ENCODE results near the gene PALLD. TPM values are rescaled to one million over a fixed set of nuclear protein-coding genes. Genes with fewer than 3 reads are reported as not detected.

The PALLD gene
- total and polyA plus RNA-seq, 2 donors (not counting 3 experiments of a cell fraction or from before 2014, with no cell fraction given) = 13.4 to 48.2 TPM

- Histone ChIP-seq H3K9ac (replicated peaks; ENCODE audit: extremely low read depth, insufficient read depth, low read length) (no peak overlapping the region), H3K4me3 (replicated peaks in 1 of 3; ENCODE audit: insufficient read depth in 1 of 3, low read depth in 1 of 3, low read length in 3 of 3) (no peak overlapping the region), H3K9me3 (replicated peaks; ENCODE audit: control insufficient read depth, insufficient read depth, low read length) (no peaks in the 10 kb centered on the region), H3K9me1 (replicated peaks; ENCODE audit: control insufficient read depth, extremely low read depth, insufficient read depth, low read length) (no peaks in the 10 kb centered on the region), H3K79me2 (ENCODE audit: control insufficient read depth, insufficient read depth, low read length) (no peaks in the 10 kb centered on the region), H3K27me3 (ENCODE audit: control insufficient read depth in 2 of 2, insufficient read depth in 2 of 2, low read length in 2 of 2) (no peaks in the 10 kb centered on the region), H2AFZ (ENCODE audit: low read depth, low read length) (no peak overlapping the region), H3K36me3 (ENCODE audit: control insufficient read depth in 2 of 2, extremely low read depth in 1 of 2, insufficient read depth in 2 of 2, low read length in 2 of 2) (peaks cover 15 to 18% of the 10 kb centered on the region in 2 experiments), H3K4me2 (ENCODE audit: insufficient read depth, low read length) (no peak overlapping the region), H3K27ac (ENCODE audit: insufficient read depth, low read depth, low read length) (no peak overlapping the region), H3K4me1 (ENCODE audit: control insufficient read depth, extremely low read depth, insufficient read depth, low read length) (no peaks in the 10 kb centered on the region), H4K20me1 (replicated peaks; ENCODE audit: control insufficient read depth, extremely low read depth, insufficient read depth, low read length) (no peaks in the 10 kb centered on the region)
- FAIRE-seq = no peak
- dilution Hi-C loops (cut with MboI; ENCODE audit: extremely low pct_ligation_motif_present, low sequenced_read_pairs) (loop anchor here (10.0 kb wide), 1 partner anchor 556 kb away; no protein-coding TSS in a partner anchor), intact Hi-C loops (cut with micrococcal nuclease) (no loop called here)
- ChIA-PET CTCF (interaction anchor here (0.6 to 1.6 kb wide), 4 partner anchors 77 to 744 kb away, joined by 3 to 4 read pairs (median 3); partner anchors contain the start of gene CBR4), POLR2A (no interaction called here)
- BruUV-seq (replicated peaks) = no TSS peak
- no peak for DNase-seq (ENCODE audit: low read depth, low spot score)
- TF ChIP-seq POLR2A (IDR thresholded peaks at IDR 0.05; ENCODE audit: low read depth, low read length) = no peak
- no peak for TF ChIP-seq FOS (IDR thresholded peaks at IDR 0.05; ENCODE audit: borderline replicate concordance, insufficient read depth, low read length)
- TF ChIP-seq, protein P1, sequence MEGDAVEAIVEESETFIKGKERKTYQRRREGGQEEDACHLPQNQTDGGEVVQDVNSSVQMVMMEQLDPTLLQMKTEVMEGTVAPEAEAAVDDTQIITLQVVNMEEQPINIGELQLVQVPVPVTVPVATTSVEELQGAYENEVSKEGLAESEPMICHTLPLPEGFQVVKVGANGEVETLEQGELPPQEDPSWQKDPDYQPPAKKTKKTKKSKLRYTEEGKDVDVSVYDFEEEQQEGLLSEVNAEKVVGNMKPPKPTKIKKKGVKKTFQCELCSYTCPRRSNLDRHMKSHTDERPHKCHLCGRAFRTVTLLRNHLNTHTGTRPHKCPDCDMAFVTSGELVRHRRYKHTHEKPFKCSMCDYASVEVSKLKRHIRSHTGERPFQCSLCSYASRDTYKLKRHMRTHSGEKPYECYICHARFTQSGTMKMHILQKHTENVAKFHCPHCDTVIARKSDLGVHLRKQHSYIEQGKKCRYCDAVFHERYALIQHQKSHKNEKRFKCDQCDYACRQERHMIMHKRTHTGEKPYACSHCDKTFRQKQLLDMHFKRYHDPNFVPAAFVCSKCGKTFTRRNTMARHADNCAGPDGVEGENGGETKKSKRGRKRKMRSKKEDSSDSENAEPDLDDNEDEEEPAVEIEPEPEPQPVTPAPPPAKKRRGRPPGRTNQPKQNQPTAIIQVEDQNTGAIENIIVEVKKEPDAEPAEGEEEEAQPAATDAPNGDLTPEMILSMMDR (IDR thresholded peaks at IDR 0.05; ENCODE audit: extremely low read depth in 1 of 2, insufficient read depth in 1 of 2, low read depth in 1 of 2, low read length in 2 of 2) = no peak
- no peak for TF ChIP-seq POLR2AphosphoS5 (IDR thresholded peaks at IDR 0.05; ENCODE audit: insufficient read depth, low read depth, low read length)
- no peak for TF ChIP-seq MYC (IDR thresholded peaks at IDR 0.05; ENCODE audit: low read depth, low read length)
- no peak for TF ChIP-seq JUN (IDR thresholded peaks at IDR 0.05; ENCODE audit: borderline replicate concordance, insufficient read depth, insufficient read length, low read depth)
- TF ChIP-seq MAX (IDR thresholded peaks at IDR 0.05; ENCODE audit: insufficient read depth, insufficient read length) = no peak
- TF ChIP-seq GATA2 (IDR thresholded peaks at IDR 0.05; ENCODE audit: insufficient read depth, insufficient read length, low read depth, low read length) = no peak
- no peak for TF ChIP-seq EZH2 (IDR thresholded peaks at IDR 0.05; ENCODE audit: borderline replicate concordance, low read depth, low read length, severe bottlenecking)
Observed at GRCh38 chr4:168928346-168928745, 431.5 kb downstream of the PALLD start.

Measured in endothelial cell of umbilical vein (primary cell).